Smooth muscle cell (in vitro differentiated cells): ENCODE data around the gene PPEF1. TPM values are rescaled to one million over a fixed set of nuclear protein-coding genes. Genes with fewer than 3 reads are reported as not detected.
A peak's percentile ranks its signal among the peaks of the same experiment; 100 is the strongest.

ENCODE experiments used
- DNase-seq: peaks from one replicate; lab custom pipeline; 2025; ENCODE audit not compliant: unreplicated experiment; lab: John Stamatoyannopoulos, UW
- H2AFZ ChIP-seq: fragments of 200-600 bp; sonication (generic); 2 replicates; pipeline ENCODE4 v1.6.0; 2016; ENCODE audit warnings: antibody characterized with exemption, low read depth, mild to moderate bottlenecking
- H3F3A ChIP-seq: fragments of 200-600 bp; sonication (generic); 2 replicates; pipeline ENCODE4 v1.6.0; 2017; ENCODE audit warnings: antibody characterized with exemption, low read depth
- H3K27ac ChIP-seq: fragments of 200-600 bp; sonication (generic); 2 replicates; pipeline ENCODE4 v1.5.1; 2016; ENCODE audit warnings: low read depth, mild to moderate bottlenecking
- H3K27me3 ChIP-seq: fragments of 200-600 bp; sonication (generic); 2 replicates; pipeline ENCODE4 v1.6.1; 2016; ENCODE audit warnings: low read depth, mild to moderate bottlenecking
- H3K36me3 ChIP-seq: fragments of 200-600 bp; sonication (generic); 2 replicates; pipeline ENCODE4 v1.5.1; 2016; ENCODE audit warnings: low read depth
- H3K4me1 ChIP-seq: fragments of 200-600 bp; sonication (generic); 2 replicates; pipeline ENCODE4 v1.5.1; 2016; ENCODE audit warnings: low read depth
- H3K4me2 ChIP-seq: fragments of 200-600 bp; sonication (generic); 2 replicates; pipeline ENCODE4 v1.6.0; 2016; ENCODE audit warnings: mild to moderate bottlenecking
- H3K4me3 ChIP-seq: fragments of 200-600 bp; sonication (generic); 2 replicates; pipeline ENCODE4 v1.5.1; 2016; ENCODE audit warnings: mild to moderate bottlenecking
- H3K79me2 ChIP-seq: fragments of 200-600 bp; sonication (generic); 2 replicates; pipeline ENCODE4 v1.6.0; 2016; ENCODE audit warnings: low read depth, mild to moderate bottlenecking
- H3K9ac ChIP-seq: fragments of 200-600 bp; sonication (generic); 2 replicates; pipeline ENCODE4 v1.6.0; 2016; ENCODE audit warnings: low read depth
- H3K9me3 ChIP-seq: fragments of 200-600 bp; sonication (generic); replicated peaks from 2 replicates; pipeline ENCODE4 v1.5.1; 2016; ENCODE audit warnings: low read depth
- H4K20me1 ChIP-seq: fragments of 200-600 bp; sonication (generic); 2 replicates; pipeline ENCODE4 v1.6.0; 2016; ENCODE audit warnings: low read depth
- WGBS: methylation state at CpG from one replicate; pipeline ENCODE4 v1.1.7; 2016; ENCODE audit warnings: low lambda C conversion rate; 5-methylcytosine and 5-hydroxymethylcytosine counted together
- polyA plus RNA-seq: library from polyadenylated mRNA; unstranded; fragments of >200 nt; fragmentation: Nextera tagmentation; extraction: Ambion mirVana; gene quantifications from 2 replicates; pipeline ENCODE4 v1.2.1, GENCODE V29; 2016
- total RNA-seq: library from RNA; depleted of rRNA; stranded (reverse); fragments of >200 nt; gene quantifications from 2 replicates; pipeline ENCODE4 v1.2.3, GENCODE V29; 2014
- TF ChIP-seq, protein P1 (sequence below): fragments of 200-600 bp; sonication (generic); IDR thresholded peaks from 2 replicates; pipeline ENCODE4 v1.5.1; 2017; ENCODE audit warnings: borderline replicate concordance, mild to moderate bottlenecking, antibody characterized with exemption; ENCODE audit not compliant: insufficient read depth, poor library complexity, severe bottlenecking

Gene PPEF1
- total and polyA plus RNA-seq, 2 experiments from 2014 or later: 0.32 to 0.40 TPM

DNA sequence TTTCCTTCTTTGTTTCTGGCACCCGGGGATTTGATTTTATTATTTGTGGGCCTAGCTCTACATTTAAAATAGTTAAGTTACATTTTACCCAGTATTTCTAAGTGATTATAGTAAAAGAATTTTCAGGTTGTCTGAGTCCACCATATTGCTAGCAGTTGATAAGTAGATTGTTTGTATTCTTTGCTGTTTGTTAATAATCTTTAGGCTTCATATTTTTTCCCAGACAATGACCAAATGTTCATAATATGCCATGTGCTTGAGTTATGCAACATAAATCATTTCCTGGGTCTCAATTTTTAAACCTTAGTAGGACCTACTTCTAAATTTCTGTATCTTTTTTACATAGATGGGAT lies 149.2 kb downstream of the PPEF1 start:
- H4K20me1 ChIP-seq: no peaks in the 10 kb centered on the region
- peak overlapping the region; percentile 83 for H3K27ac ChIP-seq
- no peaks in the 10 kb centered on the region for H3F3A ChIP-seq
- H3K9ac ChIP-seq: no peak overlapping the region
- no peaks in the 10 kb centered on the region for H3K36me3 ChIP-seq
- no peak for DNase-seq
- H2AFZ ChIP-seq: no peak overlapping the region
- peak overlapping the region; percentile 48 for H3K4me2 ChIP-seq
- TF ChIP-seq, protein P1, sequence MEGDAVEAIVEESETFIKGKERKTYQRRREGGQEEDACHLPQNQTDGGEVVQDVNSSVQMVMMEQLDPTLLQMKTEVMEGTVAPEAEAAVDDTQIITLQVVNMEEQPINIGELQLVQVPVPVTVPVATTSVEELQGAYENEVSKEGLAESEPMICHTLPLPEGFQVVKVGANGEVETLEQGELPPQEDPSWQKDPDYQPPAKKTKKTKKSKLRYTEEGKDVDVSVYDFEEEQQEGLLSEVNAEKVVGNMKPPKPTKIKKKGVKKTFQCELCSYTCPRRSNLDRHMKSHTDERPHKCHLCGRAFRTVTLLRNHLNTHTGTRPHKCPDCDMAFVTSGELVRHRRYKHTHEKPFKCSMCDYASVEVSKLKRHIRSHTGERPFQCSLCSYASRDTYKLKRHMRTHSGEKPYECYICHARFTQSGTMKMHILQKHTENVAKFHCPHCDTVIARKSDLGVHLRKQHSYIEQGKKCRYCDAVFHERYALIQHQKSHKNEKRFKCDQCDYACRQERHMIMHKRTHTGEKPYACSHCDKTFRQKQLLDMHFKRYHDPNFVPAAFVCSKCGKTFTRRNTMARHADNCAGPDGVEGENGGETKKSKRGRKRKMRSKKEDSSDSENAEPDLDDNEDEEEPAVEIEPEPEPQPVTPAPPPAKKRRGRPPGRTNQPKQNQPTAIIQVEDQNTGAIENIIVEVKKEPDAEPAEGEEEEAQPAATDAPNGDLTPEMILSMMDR: no peak
- WGBS: 69% methylated on average over 1 of the region's 1 CpG
- no peaks in the 10 kb centered on the region for H3K4me1 ChIP-seq
- H3K27me3 ChIP-seq: no peaks in the 10 kb centered on the region
- H3K4me3 ChIP-seq: no peak overlapping the region
- H3K9me3 ChIP-seq: no peaks in the 10 kb centered on the region
- no peaks in the 10 kb centered on the region for H3K79me2 ChIP-seq

DNA sequence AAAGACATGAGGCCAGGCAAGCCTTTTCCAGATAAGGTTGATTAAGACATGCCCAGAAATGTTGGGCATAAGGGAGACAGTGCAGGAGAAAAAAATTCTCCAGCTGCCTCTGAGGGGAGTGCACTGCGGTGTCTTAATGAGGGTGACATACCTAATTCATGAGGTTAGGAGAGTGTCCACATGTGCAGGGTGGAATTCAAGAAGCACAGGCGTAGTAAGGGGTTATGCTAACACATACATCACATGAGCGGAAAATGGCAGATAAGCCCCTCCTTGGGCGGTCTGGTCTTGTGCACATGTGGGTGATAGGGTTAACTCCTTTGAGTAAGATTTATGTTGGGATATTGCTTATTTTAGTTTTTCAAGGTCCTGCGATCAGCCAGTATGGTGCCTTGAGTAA lies 154.1 kb downstream of the PPEF1 start:
- no peak overlapping the region for H3K27ac ChIP-seq
- no peak for DNase-seq
- no peak overlapping the region for H3K9ac ChIP-seq
- TF ChIP-seq, protein P1: no peak
- H3K27me3 ChIP-seq: no peaks in the 10 kb centered on the region
- H3K4me1 ChIP-seq: no peaks in the 10 kb centered on the region
- no peaks in the 10 kb centered on the region for H3K79me2 ChIP-seq
- H3K4me2 ChIP-seq: no peak overlapping the region
- no peaks in the 10 kb centered on the region for H3K36me3 ChIP-seq
- no peaks in the 10 kb centered on the region for H3F3A ChIP-seq
- no peak overlapping the region for H3K4me3 ChIP-seq
- no peak overlapping the region for H2AFZ ChIP-seq
- 68% methylated on average over 5 of the region's 5 CpGs for WGBS
- no peaks in the 10 kb centered on the region for H4K20me1 ChIP-seq
- H3K9me3 ChIP-seq: no peaks in the 10 kb centered on the region

DNA sequence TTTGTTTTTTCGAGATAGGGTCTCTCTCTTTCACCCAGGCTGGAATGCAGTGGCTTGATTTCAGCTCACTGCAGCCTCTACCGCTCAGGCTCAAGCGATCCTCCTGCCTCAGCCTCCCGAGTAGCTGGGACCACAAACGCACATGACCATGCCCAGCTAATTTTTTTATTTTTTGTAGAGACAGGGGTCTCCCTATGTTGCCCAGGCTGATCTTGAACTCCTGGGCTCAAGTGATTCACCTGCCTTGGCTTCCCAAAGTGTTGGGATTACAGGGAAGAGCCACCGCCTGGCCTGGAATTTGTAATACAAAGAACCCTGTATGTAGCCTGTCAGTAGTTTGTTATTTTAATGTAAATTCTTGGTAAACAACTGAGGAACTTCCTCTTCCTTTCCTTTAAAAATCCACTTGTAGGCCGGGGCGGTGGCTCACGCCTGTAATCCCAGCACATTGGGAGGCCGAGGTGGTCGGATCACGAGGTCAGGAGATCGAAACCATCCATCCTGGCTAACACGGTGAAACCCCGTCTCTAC lies 157.0 kb downstream of the PPEF1 start:
- Histone ChIP-seq H3K4me2 (no peak overlapping the region), H3K27me3 (no peaks in the 10 kb centered on the region), H2AFZ (no peak overlapping the region), H3K9ac (no peak overlapping the region), H3K36me3 (no peaks in the 10 kb centered on the region), H3K9me3 (no peaks in the 10 kb centered on the region), H4K20me1 (no peaks in the 10 kb centered on the region), H3F3A (no peaks in the 10 kb centered on the region), H3K4me1 (no peaks in the 10 kb centered on the region), H3K27ac (no peak overlapping the region), H3K79me2 (no peaks in the 10 kb centered on the region), H3K4me3 (no peak overlapping the region)
- 86% methylated on average over 15 of the region's 15 CpGs for WGBS
- TF ChIP-seq, protein P1: no peak
- no peak for DNase-seq

DNA sequence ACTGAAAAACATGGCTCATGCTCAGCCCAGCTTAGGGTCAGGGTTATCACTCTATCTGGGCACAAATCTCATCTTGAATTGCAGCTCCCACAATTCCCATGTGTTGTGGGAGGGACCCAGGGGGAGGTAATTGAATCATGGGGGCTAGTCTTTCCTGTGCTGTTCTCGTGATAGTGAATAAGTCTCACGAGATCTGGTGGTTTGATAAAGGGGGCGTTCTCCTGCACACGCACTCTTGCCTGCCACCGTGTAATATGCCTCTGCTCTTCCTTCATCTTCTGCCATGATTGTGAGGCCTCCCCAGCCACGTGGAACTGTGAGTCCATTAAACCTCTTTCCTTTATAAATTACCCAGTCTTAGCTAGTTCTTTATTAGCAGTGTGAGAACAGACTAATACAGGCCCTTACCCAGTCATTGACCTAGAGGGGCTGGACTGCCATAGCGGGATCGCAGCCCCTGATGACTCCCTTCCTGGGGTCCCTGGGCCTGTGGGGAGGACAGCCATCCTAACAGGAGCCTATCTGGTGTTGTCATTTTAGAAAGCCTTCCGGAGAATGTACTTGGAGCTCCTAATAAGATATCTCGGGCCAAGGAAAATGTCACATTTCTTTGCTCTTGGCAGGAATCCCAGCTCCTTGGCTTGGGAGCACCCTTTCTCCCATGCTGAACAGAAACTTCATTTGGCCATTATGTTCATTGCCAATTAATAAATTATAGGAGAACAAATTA lies 163.9 kb downstream of the PPEF1 start:
- H3K9ac ChIP-seq: no peak overlapping the region
- H4K20me1 ChIP-seq: no peaks in the 10 kb centered on the region
- no peaks in the 10 kb centered on the region for H3K79me2 ChIP-seq
- TF ChIP-seq, protein P1: no peak
- no peaks in the 10 kb centered on the region for H3K4me1 ChIP-seq
- no peaks in the 10 kb centered on the region for H3F3A ChIP-seq
- H3K27me3 ChIP-seq: no peaks in the 10 kb centered on the region
- no peak overlapping the region for H3K4me2 ChIP-seq
- no peak overlapping the region for H3K4me3 ChIP-seq
- H2AFZ ChIP-seq: no peak overlapping the region
- no peak overlapping the region for H3K27ac ChIP-seq
- no peaks in the 10 kb centered on the region for H3K9me3 ChIP-seq
- no peak for DNase-seq
- H3K36me3 ChIP-seq: no peaks in the 10 kb centered on the region
- whole genome bisulfite sequencing: 67% methylated on average over 10 of the region's 10 CpGs
